Measurements from ENCODE around the gene MYL11. TPM values are rescaled to one million over a fixed set of nuclear protein-coding genes. Genes with fewer than 3 reads are reported as not detected.

The MYL11 gene
- polyA plus RNA-seq, 4 donors: 0.51 to 1.6 (median 0.62) TPM

DNA sequence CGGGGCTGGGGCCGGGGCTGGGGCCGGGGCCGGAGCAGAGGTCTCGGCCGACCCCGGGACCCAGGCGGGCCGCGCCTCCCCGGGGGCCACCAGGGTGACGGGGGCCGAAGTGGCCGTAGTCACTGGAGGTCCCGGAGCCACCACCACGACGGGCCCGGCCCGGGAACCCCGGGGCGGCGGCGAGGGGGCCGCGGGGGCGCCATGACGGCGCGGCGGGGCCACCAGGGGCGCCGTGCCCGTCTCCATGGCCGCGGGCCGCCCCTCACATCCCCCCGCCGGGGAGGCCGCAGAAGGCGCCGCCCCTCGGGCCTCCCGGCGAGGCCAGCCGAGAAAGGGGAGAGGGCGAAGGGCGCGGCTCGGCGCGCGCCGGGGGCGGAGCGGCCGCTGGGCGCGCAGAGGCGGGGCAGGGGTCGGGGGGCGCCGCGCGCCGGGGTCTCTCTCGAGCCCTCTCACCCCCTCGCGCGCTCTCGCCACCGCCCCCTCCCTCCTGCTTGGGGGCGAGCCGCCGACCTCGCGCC lies 4.6 kb upstream of the MYL11 start:
- no peak for DNase-seq (ENCODE audit: low read depth in 4 of 4, low spot score in 2 of 4)

DNA sequence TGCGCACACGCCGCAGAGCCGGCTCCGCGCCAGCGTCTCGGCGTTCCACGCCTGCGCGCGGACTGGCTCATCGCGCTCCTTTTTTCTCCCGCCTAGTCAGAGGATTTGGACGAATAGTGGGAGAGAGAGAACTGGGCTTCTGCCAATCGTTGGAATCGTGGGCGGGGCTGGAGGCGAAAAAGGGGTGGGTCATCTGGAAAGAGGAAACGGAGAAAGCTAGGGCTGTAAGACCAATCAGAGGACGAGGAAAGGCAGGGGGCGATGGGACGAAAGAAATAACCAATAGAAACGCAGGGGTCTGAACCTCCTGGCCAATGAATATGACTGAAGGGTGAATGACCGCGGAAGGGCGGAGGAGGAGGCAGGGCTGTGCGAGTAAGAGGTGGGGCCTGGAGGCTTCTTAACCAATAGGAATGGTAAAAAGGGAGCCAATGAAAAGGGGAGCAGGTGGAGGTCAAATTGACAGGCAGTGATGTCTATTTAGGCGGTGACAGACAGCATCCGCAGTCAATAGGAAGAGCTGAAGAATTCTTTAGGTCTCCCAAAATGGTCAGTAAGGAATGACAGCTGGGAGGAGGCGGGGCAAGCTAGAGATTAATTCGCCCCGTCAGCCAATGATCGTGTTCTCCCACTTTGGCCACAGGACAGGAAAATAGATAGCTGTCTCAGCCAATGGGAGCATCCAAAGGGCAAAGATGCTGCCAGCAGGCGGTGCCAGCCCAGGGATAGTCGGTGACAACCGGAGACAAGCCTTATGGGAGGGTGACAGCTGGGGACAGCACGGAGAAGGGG lies 4.0 kb upstream of the MYL11 start, which contains the start of gene TBC1D10B:
Gene TBC1D10B (minus strand): TSS at position 39 of the 792 bp plus-strand sequence. CDS start 311 bp downstream, outside the sequence.
- DNase-seq (ENCODE audit: low read depth in 4 of 4, low spot score in 2 of 4): peak; percentile 99 to 100 (median 100)

DNA sequence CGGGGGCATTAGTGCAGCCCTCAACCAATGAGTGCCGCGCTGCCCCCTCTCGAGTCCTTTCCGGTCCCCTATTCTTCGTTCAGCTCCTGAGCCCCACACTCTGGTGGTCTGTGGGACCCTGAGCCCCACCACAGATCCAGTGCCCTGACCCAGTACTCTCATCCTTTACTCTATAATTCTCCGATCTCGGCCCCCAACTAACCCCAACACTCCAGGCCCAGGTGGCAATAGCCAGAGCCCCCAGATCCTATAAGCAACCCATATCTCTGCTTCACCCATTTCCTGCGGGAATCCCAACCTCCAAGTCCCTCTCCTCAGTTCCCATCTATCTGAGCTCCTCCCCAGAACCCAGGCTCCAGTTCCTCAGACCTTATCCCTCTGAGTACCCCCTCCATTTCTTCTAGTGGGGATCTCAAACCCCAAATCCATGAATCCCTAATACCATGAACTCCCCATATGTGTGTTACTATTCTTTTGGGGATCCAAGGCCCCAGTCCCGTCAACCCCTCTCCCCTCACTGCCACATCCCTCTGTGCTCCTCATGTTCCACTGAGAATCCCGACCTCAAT lies 3.3 kb upstream of the MYL11 start:
- no peak for DNase-seq (ENCODE audit: low read depth in 4 of 4, low spot score in 2 of 4)

DNA sequence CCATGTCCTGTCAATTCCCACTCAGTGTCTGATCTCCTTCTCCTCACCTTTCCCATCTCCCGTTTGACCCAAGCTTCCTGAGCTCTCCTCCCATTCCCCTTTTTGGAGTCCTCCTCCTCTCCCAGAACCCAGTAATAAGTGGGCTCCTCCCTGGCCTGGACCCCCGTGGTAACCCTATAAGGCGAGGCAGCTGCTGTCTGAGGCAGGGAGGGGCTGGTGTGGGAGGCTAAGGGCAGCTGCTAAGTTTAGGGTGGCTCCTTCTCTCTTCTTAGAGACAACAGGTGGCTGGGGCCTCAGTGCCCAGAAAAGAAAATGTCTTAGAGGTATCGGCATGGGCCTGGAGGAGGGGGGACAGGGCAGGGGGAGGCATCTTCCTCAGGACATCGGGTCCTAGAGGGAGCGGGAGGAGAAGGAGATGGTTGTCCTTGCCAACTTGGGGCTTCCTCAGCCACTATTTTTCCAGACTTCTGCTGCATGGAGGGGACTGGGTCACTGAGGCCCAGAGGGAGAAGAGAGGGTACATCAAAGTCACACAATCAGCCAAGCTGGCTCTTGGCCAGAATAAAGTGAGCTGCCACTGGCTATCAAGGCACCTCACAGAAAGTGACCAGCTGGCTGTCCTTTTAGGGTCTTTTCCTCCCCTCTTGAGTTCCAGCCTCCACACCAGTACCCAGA lies 2.4 kb upstream of the MYL11 start:
- DNase-seq (ENCODE audit: low read depth in 4 of 4, low spot score in 2 of 4): no peak

DNA sequence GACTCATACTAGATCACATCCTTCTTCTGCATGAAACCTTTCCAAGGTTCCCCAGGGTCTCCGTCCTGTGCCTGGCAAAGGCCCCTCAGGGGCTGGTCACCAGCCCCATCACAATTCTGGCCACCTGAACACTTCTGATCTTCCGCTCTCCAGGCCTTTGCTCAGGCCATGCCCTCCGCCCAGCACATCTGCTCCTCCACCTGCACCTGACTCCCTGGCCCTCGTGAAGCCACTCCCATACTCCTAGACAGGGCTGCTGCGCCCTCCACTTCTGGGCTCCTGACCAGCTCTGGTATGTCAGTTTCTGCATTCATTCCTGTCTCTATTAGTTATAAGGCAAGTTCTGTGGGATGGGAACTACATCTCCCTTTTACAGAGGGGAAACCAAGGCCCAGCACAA lies 1.9 kb upstream of the MYL11 start:
- DNase-seq (ENCODE audit: low read depth in 4 of 4, low spot score in 2 of 4): no peak

DNA sequence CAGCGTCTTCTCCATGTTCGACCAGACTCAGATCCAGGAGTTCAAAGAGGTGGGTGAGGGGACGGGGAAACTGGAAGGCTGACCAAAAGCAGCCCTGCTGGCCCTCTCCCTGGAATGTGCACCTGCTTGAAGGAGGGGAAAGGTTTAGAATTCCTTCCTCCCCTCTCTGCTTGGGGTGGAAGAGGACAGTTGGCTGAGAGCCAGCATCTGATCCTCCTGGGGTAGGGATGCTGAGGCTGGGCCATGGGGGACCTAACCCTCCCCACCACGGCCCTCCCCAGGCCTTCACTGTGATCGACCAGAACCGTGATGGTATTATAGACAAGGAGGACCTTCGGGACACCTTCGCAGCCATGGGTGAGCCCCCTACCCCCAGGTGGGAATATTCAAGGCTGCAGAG lies 1.3 kb downstream of the MYL11 start:
- DNase-seq (ENCODE audit: low read depth in 4 of 4, low spot score in 2 of 4): no peak

DNA sequence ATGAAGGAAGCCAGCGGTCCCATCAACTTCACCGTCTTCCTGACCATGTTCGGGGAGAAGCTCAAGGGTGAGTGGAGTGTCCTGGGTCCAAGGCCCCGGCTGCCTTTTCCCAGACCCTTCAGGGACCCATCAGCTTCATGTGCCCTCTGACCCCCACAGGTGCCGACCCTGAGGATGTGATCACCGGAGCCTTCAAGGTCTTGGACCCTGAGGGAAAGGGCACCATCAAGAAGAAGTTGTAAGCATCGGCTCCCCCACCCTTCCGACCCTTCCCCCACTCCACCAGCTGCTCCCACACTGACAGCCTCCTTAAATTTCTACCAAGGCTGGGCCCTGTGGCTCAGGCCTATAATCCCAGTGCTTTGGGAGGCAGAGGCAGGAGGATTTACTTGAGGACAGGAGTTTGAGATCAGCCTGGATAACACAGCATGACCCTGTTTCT lies 1.9 kb downstream of the MYL11 start:
- DNase-seq (ENCODE audit: low read depth in 4 of 4, low spot score in 2 of 4): no peak

DNA sequence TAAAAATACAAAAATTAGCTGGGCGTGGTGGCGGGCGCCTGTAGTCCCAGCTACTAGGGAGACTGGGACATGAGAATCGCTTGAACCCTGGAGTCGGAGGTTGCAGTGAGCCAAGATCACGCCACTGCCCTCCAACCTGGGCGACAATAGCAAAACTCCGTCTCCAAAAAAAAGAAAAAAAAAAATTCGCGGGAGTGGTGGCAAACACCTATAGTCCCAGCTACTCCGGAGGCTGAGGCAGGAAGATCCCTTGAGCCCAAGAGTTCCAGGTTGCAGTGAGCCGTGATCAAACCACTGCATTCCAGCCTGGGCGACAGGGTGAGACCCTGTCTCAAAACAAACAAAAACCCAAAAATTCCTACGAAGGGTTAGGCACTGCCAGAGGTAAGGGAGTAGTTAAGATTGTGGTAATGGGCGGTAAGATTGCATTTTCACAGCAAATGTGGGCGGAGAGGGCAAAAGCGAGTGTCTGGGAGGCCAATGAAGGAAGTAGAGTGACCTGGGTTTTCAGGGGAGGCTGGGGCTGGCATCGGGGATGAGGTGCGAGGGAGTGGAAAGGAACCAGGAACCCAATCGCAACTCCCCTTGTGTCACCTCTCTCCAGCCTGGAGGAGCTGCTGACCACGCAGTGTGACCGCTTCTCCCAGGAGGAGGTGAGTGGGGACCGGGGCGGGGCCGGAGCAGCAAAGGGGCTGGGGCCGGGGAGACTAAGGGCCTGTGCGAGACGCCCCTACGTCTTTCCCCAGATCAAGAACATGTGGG lies 2.6 kb downstream of the MYL11 start:
- DNase-seq (ENCODE audit: low read depth in 4 of 4, low spot score in 2 of 4): no peak

DNA sequence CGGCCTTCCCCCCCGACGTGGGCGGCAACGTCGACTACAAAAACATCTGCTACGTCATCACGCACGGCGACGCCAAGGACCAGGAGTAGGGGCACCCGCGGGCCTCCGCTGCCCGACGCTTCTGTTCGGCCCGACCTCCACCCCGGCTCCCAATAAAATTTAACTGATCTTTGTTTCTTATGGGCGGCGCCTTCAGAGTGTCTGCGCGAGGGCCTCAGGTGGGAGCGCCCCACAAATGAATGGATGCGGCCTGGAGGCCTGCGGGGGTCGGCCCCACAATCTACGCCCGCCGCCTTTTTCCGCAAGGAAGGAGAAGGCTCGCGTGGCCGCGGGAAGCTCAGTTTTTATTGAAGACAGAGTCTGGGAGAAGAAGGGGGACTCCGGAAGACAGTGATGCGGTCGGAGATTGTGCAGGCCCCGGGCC lies 3.2 kb downstream of the MYL11 start:
- peak in 2 of 4 donors; percentile 80 to 82 for DNase-seq (ENCODE audit: low read depth in 4 of 4, low spot score in 2 of 4)

DNA sequence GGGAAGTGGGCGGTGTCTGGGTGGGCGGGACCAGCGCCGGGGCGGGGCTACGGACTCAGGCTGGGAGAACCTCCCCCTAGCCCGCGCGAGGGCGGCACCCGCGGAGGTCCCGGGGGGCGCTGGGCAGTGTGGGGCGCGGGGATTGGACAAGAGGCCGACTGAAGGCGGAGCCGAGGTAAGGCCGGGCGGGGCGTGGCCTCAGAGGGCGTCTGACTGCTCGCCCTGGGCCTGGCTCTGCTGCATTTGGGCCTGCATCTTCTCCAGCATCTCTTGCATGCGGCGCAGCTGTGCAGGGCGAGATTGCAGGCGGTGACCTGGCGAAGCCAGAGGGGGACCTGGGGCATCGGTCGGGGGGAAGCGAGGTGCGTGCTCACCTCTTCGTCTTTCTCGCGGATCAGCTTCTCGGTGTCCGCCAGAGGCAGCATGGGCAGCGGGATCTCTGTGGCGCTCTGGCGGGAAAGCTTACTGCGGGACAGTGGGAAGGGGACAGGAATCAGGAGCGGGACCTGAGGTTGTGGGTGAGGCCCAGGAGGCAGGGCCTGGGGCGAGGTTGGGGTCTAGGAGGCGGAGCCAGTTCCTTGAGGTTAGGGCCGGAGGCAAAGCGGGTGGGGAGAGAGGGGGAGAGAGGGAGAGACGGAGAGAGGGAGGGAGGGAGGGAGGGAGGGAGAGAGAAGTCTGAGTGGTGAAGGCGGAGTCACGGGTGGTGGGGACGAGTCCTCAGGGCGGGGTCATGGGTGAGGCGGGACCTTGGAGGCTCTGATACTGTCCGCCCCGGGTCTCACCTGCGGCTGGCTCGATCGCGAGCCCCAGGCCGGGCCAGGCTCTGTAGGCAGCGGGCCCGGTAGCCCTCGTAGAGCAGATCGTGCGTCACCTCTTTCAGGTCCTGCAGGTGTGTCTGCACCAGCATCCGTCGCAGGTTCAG lies 3.9 kb downstream of the MYL11 start:
- DNase-seq (ENCODE audit: low read depth in 4 of 4, low spot score in 2 of 4): peak; percentile 79 to 95 (median 92)

DNA sequence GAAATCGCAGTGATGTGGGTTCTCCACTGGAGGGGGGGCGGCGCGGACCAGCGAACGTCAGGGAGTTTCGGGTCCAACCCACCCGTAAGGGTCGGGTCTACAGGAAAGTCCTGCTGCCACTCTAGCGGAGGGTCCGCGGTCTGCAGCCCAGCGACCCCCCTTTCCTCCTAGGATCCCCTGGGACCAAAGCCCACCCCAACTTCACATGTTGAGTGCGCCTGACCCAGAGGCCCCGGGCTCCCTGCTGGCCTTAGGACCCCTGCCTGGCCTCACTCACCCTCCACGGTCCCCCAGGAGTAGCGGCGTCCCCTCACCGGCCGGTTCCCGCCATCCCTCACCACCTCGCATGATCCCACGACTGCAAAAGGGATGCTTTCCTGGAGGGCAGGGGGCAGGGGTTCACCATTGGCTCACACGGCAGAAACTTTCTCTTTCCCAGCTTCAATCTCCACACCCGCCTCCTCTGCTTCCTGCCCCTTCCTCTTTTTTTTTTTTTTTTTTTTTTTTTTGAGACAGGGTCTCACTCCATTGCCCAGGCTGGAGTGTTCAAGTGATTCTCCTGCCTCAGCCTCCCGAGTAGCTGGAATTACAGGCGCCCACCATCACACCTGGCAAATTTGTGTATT lies 4.7 kb downstream of the MYL11 start:
- no peak for DNase-seq (ENCODE audit: low read depth in 4 of 4, low spot score in 2 of 4)

DNA sequence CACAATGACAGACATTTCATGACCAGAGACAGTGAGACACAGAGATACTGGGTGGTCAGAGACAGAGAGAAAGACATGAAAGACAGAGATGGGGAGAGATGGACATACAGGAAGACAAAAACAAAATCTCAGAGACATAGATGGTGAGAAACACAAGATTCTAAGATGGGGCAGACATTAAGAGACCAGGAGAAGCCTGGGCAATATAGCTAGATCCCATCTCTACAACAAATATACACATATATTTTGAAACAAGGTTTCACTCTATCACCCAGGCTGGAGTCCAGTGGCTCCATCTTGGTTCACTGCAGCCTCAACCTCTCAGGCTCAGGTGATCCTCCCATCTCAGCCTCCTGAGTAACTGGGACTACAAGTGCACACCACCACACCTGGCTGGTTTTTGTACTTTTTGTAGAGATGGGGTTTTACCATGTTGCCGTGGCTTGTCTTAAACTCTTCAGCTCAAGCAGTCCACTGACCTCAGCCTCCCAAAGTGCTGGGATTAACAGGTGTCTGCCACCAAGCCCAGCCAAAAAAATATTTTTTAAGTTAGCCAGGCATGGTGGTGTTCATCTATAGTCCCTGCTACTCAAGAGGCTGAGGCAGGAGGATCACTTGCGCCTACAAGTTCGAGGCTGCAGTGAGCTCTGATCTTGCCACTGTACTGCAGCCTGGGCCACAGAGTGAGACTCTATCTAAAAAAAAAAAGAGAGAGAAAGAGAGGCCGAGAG lies 5.6 kb downstream of the MYL11 start:
- DNase-seq (ENCODE audit: low read depth in 4 of 4, low spot score in 2 of 4): no peak

DNA sequence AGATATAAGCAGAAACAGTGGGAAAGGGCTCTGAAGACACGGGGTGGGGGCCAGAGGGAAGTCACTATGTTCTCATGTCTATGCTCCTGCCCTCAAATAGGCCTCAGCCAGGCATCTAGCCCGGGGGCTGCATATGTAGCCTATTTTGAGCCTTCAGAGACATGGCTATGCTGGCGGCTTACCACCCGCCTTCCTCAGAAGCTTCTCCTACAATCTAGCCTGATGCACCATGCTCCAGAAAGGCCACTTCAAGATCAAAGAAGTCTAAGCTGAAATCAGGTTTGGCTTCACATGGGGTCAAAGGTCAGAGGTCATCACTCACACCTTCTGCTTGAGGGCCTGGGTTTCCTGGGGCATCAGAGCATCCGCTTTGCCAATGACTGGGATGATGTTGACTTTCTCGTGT lies 6.2 kb downstream of the MYL11 start:
- DNase-seq (ENCODE audit: low read depth in 4 of 4, low spot score in 2 of 4): no peak

DNA sequence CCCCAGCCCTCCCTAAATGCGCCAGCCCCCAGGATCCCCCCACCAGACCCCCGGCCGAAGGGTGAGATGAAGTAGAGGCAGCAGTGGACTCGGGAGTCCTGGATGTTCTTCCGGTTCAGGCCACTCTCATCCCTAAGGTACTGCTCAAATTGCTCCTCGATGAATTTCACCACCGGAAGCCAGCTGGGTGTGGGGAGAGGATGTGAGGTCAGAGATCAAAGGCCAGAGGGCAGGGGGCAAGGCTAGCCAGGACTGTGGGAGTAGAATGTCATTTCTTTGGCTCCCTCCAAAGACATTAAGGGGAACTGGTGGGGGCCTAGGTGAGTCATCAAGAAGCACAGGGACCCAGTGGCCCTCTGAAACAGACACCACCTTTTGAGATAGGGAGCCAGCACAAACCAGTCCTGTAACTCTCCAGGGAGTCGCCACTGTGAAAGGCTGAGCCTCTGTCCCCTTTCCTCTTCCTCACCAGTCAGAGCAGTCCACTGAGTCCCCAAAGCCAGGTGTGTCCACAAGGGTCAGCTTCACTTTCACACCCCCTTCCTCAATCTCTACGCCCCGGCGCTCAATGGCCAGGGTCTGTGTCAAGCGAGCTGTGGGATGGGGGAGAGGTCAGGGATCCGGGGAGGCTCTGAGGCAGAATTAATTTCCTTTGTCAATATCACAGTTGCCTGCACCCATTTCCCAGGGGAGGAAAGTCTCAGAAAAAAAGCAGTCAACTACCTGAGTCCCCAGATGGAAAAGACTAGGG lies 6.9 kb downstream of the MYL11 start:
- no peak for DNase-seq (ENCODE audit: low read depth in 4 of 4, low spot score in 2 of 4)

DNA sequence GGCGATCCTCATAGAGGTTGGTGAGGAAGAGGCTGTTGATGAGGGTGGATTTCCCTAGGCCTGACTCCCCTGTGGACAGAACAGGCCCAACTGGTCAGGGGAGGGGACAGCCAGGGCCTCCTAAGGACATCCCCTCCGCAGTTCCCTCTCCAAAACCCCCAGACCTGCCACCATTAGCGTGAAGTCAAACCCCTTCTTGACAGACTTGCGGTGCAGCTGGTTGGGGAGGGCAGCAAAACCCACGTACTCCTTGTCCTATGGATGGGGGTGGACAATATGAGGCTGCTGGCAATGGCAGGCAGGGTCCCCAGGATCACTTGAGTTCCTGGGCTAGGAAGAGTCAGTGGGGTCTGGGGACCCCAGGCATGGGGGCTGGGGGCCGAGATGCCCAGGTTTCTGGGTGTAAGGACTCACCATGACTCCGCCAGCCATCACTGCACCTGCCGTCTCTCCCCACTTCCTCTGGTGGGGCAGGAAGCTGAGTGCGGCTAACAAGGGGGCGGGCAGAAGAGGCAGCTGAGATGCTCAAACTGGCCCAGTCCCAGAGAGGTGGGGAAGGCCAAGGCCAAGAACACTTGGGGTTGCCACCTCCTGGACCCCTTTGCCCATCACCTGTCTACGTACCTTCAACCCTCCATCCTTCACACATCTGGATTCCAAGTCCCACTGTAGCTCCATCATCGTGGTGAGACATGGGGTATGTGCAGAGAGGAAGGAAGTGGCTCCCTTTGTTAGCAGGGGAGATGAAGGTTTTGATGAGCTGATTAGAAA lies 7.7 kb downstream of the MYL11 start, which contains the start of gene SEPTIN1:
Gene SEPTIN1 (minus strand): TSS at position 451 of the 771 bp plus-strand sequence. CDS start 19 bp downstream, at position 432.
- no peak for DNase-seq (ENCODE audit: low read depth in 4 of 4, low spot score in 2 of 4)

DNA sequence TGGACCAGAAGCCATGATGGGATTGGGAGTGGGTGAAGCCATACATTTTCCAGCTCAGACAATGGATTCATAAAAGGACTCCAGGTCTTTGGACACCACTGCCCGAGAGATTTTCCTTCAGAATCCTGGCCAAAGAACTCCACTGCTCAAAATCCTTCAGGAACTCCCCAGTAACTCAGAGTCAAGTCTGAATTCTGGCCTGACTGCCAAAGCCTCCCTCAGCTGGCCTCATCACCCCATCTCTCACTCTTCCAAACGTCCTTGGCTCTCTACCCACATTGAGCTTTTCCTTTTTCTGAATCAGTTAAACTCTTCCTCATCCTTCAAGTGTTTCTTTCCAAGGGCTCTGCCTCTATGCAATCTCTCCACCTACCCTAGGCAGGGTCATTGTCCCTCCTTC lies 8.9 kb downstream of the MYL11 start:
- no peak for DNase-seq (ENCODE audit: low read depth in 4 of 4, low spot score in 2 of 4)
